ENCODE measurements around the gene NEU1.

- TF ChIP-seq EZH2 (IDR thresholded peaks at IDR 0.05; ENCODE audit: insufficient read depth, poor library complexity, severe bottlenecking) (no peak), EZH2phosphoT487 (IDR thresholded peaks at IDR 0.05; ENCODE audit: insufficient read depth, low read depth) (no peak)
Observed at GRCh38 chr6:31827286-31828079, 35.1 kb downstream of the NEU1 start, which contains the start of gene HSPA1B.
